ENCODE results near the gene SGTA.

Gene SGTA

GRCh38 chr19:2809387-2810140 is 26.5 kb upstream of the SGTA start:
- no peak for DNase-seq

- no peak for DNase-seq
These were observed 25.3 kb upstream of the SGTA start for GRCh38 chr19:2808129-2808941.

GRCh38 chr19:2807379-2808128 is 24.5 kb upstream of the SGTA start:
- DNase-seq = no peak

- DNase-seq = no peak
These were observed 23.8 kb upstream of the SGTA start for GRCh38 chr19:2806736-2807378.

- no peak for DNase-seq
These were observed 23.0 kb upstream of the SGTA start for GRCh38 chr19:2805991-2806649.

GRCh38 chr19:2805261-2805900 is 22.3 kb upstream of the SGTA start:
- no peak for DNase-seq

GRCh38 chr19:2804156-2805004 is 21.3 kb upstream of the SGTA start:
- DNase-seq = no peak

GRCh38 chr19:2803486-2804155 is 20.5 kb upstream of the SGTA start:
- DNase-seq = no peak

- no peak for DNase-seq
These were observed 19.8 kb upstream of the SGTA start for GRCh38 chr19:2802826-2803225.

GRCh38 chr19:2800506-2800905 is 17.4 kb upstream of the SGTA start:
- DNase-seq = no peak

GRCh38 chr19:2799273-2800020 is 16.4 kb upstream of the SGTA start:
- no peak for DNase-seq

GRCh38 chr19:2798733-2799132 is 15.7 kb upstream of the SGTA start:
- DNase-seq = no peak

GRCh38 chr19:2798158-2798685 is 15.1 kb upstream of the SGTA start:
- DNase-seq = no peak

- DNase-seq = no peak
These were observed 14.2 kb upstream of the SGTA start for GRCh38 chr19:2797280-2797679.

- no peak for DNase-seq
These were observed 13.7 kb upstream of the SGTA start for GRCh38 chr19:2796659-2797266.

GRCh38 chr19:2795827-2796658 is 13.0 kb upstream of the SGTA start:
- no peak for DNase-seq

- no peak for DNase-seq
These were observed 10.5 kb upstream of the SGTA start for GRCh38 chr19:2793577-2793976.

- DNase-seq = no peak
These were observed 10.1 kb upstream of the SGTA start for GRCh38 chr19:2793126-2793525.
